HG02588 (cell line): ENCODE results near the gene MACROH2A2.
"Not testable (repeated sequence)": the region's sequence is repeated elsewhere in the genome, so short reads cannot be mapped to it uniquely, and the experiment has no call there.

ENCODE experiments used
- ATAC-seq: cut with Tn5 transposase; IDR thresholded peaks from one replicate; pipeline ENCODE4 v1.9.1; 2021; ENCODE audit warnings: mild to moderate bottlenecking, moderate library complexity; ENCODE audit not compliant: unreplicated experiment

Gene MACROH2A2

GRCh38 chr10:70066190-70066589 lies 13.5 kb downstream of the MACROH2A2 start:
- ATAC-seq, result no peak

DNA sequence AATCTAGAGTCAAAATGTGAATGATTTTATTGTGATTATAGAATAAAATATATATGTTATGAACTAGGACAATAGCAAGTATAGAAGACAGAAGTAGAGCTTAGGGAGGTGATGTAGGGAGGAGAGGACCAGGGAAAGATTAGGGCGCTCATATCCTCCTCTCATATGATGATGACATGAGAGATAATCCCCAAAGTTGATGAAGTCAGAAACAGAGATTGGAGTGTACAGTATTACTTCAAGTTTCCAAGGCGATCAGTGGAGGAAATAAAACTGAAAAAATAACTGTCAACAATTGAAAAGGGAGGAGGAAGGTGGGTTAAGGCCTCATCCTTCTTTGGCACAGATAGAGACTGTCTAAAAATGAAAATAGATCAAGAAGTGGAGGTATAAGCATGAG lies 14.9 kb downstream of the MACROH2A2 start:
- no peak for ATAC-seq

DNA sequence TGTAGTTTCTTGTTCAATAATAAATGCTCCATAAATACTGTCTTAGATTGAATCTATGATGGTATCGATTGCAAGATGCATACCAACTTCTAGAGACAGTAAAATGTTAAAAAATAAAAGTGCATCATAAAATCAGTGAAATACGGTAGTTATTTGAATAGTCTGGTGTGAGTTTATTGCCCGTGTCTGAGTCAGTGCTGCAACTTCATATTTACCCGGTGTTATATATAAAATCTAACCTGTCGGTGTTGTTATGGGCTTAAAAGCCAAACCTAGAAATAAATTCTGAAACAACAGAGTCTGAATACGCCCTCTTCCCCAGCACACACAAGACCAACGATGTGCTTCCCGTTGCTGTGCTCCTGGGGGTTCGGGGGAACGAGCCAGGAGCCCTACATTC lies 16.3 kb downstream of the MACROH2A2 start:
- no peak for ATAC-seq

GRCh38 chr10:70069346-70069745 lies 16.7 kb downstream of the MACROH2A2 start:
- no peak for ATAC-seq

- no peak for ATAC-seq
Observed at GRCh38 chr10:70070834-70071233, 18.2 kb downstream of the MACROH2A2 start.

GRCh38 chr10:70074165-70074564 lies 21.5 kb downstream of the MACROH2A2 start:
- ATAC-seq, result no peak

GRCh38 chr10:70074971-70075370 lies 22.3 kb downstream of the MACROH2A2 start:
- no peak for ATAC-seq

- ATAC-seq, result no peak
Observed at GRCh38 chr10:70078329-70078728, 25.7 kb downstream of the MACROH2A2 start.

DNA sequence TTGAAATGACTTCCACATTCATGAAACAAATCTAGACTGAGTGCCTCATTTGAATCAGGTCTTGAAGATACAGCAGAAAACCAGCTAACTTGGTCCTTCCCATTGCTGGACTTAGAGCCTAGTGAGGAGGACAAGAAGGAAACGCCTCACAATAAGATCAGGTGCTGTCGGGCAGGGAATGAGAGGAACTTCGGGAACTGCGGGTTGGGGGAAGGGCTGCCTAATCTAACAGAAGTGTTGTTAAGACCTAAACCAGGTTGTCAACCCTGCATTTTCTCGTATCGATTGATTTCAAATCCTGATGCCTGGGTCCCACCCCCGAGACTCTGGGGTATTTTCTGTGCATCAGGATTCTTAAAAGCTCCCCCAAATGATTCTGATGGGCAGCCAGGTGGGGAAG lies 26.3 kb downstream of the MACROH2A2 start:
- ATAC-seq, result no peak

DNA sequence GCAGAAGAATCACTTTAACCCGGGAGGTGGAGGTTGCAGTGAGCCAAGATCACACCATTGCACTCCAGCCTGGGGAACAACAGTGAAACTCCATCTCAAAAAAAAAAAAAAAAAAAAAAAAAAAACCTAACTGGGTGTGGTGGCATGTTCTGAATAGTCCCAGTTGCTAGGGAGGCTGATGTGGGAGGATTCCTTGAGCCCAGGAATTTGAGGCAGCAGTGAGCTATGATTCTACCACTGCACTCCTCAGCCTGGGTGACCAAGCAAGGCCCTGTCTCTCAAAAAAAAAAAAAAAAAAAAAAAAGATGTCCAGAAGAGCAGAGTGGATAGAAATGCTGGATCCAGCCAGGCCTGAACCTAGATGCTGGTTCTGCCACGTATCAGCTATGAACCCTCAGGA lies 28.1 kb downstream of the MACROH2A2 start:
- not testable (repeated sequence) for ATAC-seq

DNA sequence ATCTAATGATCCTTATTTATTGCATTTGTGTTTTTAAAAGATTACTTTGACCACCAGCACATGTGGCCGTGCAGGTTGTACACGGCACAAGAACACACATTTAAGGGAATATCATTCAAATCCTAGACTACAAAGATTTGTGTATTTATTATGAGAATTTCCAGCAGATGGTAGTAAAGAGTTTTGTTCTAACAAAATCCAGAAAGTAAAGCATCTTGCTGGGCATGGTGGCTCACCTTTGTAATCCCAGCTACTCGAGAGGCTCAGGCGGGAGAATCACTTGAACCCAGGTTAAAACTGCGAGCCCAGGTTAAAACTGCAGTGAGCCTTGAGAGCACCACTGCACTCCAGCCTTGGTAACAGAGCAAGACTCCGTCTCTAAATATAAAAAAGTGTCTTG lies 31.5 kb downstream of the MACROH2A2 start:
- ATAC-seq, result no peak

- no peak for ATAC-seq
Observed at GRCh38 chr10:70085975-70086613, 33.4 kb downstream of the MACROH2A2 start.

DNA sequence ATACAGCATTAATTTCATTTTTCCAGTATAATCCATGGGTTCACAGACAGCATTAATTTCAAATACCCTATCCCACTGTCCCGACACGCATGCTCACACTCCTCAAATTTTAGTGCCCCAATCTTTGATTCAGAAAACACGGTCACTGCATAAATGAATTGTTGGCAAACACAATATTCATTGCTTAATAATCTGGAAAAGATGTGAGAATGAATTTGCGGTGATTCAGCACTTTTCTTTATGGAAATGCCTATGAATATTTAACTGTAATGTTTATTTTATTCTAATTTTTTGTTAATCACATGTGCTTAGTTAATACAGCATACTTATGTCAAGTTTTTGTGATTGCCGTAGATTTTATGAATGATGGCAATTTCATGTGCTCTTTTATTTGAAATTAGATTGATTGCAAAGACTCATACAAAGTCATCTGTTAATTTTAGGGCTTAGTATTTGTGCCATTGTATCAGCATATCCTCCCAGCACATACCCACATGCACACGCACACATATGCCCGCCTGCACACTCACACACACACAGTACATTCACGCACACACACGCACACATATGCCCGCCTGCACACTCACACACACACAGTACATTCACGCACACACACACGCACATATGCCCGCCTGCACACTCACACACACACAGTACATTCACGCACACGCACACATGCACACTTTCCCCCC lies 35.1 kb downstream of the MACROH2A2 start:
- ATAC-seq, result no peak

DNA sequence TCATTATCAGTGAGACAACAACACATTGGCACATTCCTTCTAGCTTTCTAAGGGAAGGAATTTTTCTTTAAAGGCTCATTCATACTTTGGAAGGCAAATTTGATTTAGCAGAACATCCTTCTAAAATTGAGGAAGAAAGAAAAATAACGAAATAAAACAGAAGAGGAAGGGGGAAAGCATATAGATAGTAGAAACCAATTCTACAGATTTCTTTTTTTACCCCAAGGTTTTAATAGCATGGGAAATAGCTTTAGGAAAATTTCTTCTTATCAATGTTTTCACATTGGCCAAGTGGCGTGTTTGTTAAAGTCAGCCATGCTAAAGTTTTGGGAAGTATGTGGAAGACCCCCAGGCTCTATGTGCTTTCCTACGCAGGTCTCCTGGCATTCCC lies 35.7 kb downstream of the MACROH2A2 start:
- ATAC-seq, result no peak

DNA sequence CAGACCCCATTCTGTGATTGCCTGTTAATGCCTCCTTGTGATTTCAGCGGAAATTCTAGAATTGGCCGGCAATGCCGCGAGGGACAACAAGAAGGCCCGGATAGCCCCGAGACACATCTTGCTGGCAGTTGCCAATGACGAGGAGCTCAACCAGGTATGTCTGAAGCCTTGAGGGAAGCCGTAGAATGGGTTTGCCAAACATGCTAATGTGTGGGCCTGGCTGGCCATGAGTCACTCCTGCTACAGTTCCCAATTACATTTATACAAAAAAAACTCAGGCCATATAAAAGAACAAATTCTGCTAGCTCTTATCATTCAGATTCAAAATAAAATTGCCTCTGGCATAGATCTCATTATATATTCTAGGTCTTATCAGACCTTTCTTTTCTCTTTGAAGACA lies 37.4 kb downstream of the MACROH2A2 start:
- ATAC-seq, result no peak

DNA sequence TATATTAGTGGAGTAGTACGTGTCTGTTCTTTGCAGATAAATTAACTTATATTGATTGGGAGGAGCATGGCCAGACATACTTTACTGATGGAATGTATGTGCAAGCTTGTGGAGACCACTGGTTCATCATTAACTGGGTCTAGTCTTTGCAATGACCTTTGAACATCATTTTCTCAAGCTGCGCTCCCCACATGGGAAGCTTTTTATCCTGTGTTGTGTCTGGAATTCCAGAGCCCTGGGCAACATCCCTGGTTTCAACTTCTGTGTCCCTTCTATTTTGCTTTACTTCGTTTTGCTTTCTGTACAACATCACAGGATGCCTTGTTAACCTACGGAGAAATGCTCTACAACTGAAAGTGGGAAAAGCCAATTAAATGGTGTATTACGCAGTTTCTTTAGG lies 38.3 kb downstream of the MACROH2A2 start:
- ATAC-seq, result no peak

- no peak for ATAC-seq
Observed at GRCh38 chr10:70092389-70092718, 39.7 kb downstream of the MACROH2A2 start.

DNA sequence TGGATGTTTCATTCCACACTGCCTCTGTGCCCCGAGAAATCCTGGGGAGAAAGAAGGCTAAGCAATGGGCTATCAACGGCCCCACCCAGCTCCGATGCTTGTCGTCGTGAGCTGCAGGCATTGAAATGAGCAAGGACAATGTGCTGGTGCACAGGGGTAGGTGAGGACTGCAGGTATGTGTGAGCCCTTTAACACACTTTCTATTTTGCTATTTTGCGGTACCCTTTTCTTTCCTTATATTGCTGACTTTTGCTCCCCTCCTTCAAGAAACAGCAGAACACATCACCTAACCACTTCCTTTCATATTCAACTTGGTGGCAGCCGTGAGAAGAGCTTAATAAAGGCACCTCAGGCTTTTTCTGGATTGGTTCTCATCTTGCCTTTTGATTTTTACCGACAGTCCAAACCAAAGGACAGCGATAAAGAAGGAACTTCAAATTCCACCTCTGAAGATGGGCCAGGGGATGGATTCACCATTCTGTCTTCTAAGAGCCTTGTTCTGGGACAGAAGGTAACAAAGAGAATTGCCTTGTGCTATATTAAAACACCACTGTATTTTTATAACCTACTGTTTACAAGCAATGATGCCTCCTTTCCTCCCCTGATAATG lies 40.8 kb downstream of the MACROH2A2 start:
- no peak for ATAC-seq

DNA sequence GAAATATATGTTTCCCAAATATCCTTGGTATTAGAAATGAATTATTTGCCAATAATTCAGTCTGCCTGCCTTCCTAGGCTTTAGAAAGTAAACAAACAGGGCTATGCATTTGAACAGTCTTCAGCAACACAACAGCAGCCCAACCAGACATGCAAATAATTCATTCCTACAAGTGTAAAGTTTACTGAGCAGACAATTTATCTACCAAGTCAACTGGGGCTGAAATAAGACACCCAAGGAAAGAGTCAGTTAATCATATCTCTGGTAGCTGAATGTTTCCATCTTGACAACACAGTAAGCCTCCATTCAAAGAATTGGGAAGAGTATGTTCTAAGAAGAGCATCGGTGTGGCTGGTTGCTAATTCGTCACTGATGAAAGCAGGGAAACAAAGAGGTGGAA lies 41.6 kb downstream of the MACROH2A2 start:
- no peak for ATAC-seq

- ATAC-seq, result no peak
Observed at GRCh38 chr10:70096016-70096704, 43.5 kb downstream of the MACROH2A2 start.

GRCh38 chr10:70096705-70097420 lies 44.2 kb downstream of the MACROH2A2 start:
- no peak for ATAC-seq
